OCI-LY1 (cell line): ENCODE results near the gene DNMT1.

Experiments
- CTCF ChIP-seq: fragments of 200-600 bp; sonication (generic), shearing (Covaris generic); IDR thresholded peaks from 2 replicates; pipeline ENCODE4 v1.5.1; 2017; ENCODE audit warnings: mild to moderate bottlenecking, antibody characterized with exemption, low read length, moderate library complexity, mixed read lengths
- EZH2 ChIP-seq: fragments of 200-600 bp; sonication (generic), shearing (Covaris generic); IDR thresholded peaks from 2 replicates; pipeline ENCODE4 v1.8.0; 2017; ENCODE audit warnings: borderline replicate concordance, mixed run types, mild to moderate bottlenecking, antibody characterized with exemption, low read length, moderate library complexity, mixed read lengths

GRCh38 chr19:10220695-10221094 lies 25.9 kb upstream of the DNMT1 start:
- no peak for TF ChIP-seq CTCF
- TF ChIP-seq EZH2 = no peak
